A673 (cell line): Measurements from ENCODE around the gene SNED1. TPM values are rescaled to one million over a fixed set of nuclear protein-coding genes. Genes with fewer than 3 reads are reported as not detected.

Source experiments
- BruUV-seq: library from RNA; stranded (reverse); fragments of 400-500 nt; replicated peaks from 2 replicates; lab custom pipeline; 2021; lab: Mats Ljungman, UMichigan
- CTCF ChIA-PET: fragments of 300-600 bp; sonication (Branson Sonifier 250); formaldehyde crosslinking; loops from one replicate; lab custom pipeline; 2022; ENCODE audit warnings: antibody characterized with exemption; lab: Charles Lee
- POLR2A ChIA-PET: fragments of 300-600 bp; sonication (Branson Sonifier 250); formaldehyde crosslinking; loops from one replicate; lab custom pipeline; 2022; ENCODE audit warnings: antibody characterized with exemption; ENCODE audit not compliant: low non-redundant PET; lab: Charles Lee
- DNase-seq: peaks from one replicate; pipeline ENCODE4 v3.0.0-alpha.2; 2015; ENCODE audit warnings: low spot score
- H3K27ac ChIP-seq: fragments of 200-600 bp; sonication (generic); 2 replicates; pipeline ENCODE4 v1.5.1; 2016; ENCODE audit warnings: mixed run types, low read depth, mild to moderate bottlenecking, mixed read lengths, antibody characterized with exemption, low read length; ENCODE audit not compliant: poor library complexity, severe bottlenecking
- H3K27me3 ChIP-seq: fragments of 200-600 bp; sonication (generic); replicated peaks from 2 replicates; pipeline ENCODE4 v1.6.1; 2017; ENCODE audit warnings: mixed run types, low read depth, mild to moderate bottlenecking, mixed read lengths, antibody characterized with exemption, low read length; ENCODE audit not compliant: insufficient read depth, poor library complexity
- H3K36me3 ChIP-seq: fragments of 200-600 bp; sonication (generic); 2 replicates; pipeline ENCODE4 v1.6.1; 2016; ENCODE audit warnings: mixed run types, mild to moderate bottlenecking, mixed read lengths, antibody characterized with exemption, low read length; ENCODE audit not compliant: insufficient read depth, poor library complexity, severe bottlenecking
- H3K4me1 ChIP-seq: fragments of 200-600 bp; sonication (generic); 2 replicates; pipeline ENCODE4 v1.6.1; 2017; ENCODE audit warnings: mixed run types, mild to moderate bottlenecking, mixed read lengths, antibody characterized with exemption, low read length; ENCODE audit not compliant: insufficient read depth, poor library complexity, severe bottlenecking
- H3K4me3 ChIP-seq: fragments of 200-600 bp; sonication (generic); 2 replicates; pipeline ENCODE4 v1.5.1; 2016; ENCODE audit warnings: low read depth, mixed run types, mild to moderate bottlenecking, mixed read lengths, low read length; ENCODE audit not compliant: poor library complexity, severe bottlenecking
- H3K9me3 ChIP-seq: fragments of 200-600 bp; sonication (generic); 2 replicates; pipeline ENCODE4 v1.6.1; 2016; ENCODE audit warnings: mixed run types, low read depth, mild to moderate bottlenecking, mixed read lengths, antibody characterized with exemption, low read length; ENCODE audit not compliant: poor library complexity, severe bottlenecking
- EZH2 ChIP-seq: fragments of 200-600 bp; sonication (generic); IDR thresholded peaks from 2 replicates; pipeline ENCODE4 v1.6.1; 2017; ENCODE audit warnings: borderline replicate concordance, low read depth, mild to moderate bottlenecking, mixed read lengths, antibody characterized with exemption, low read length; ENCODE audit not compliant: poor library complexity, severe bottlenecking
- intact Hi-C: fragments of 100-400 bp; cut with micrococcal nuclease; formaldehyde crosslinking; loops from one replicate; pipeline ENCODE4 v1.10.0; 2022; ENCODE audit not compliant: unreplicated experiment
- total RNA-seq: library from RNA; stranded (reverse); gene quantifications from 2 replicates; pipeline ENCODE4 v1.2.3, GENCODE V29; 2021
- TF ChIP-seq, protein P1 (sequence below): fragments of 300-800, 200-600 bp; sonication (generic); conservative IDR thresholded peaks from 2 replicates; pipeline ENCODE4 v1.5.1; 2017; ENCODE audit warnings: low read depth, mild to moderate bottlenecking, antibody characterized with exemption, low read length, moderate library complexity, mixed read lengths

Gene SNED1
- total RNA-seq, 1 experiment from 2014 or later = 3.0 TPM

GRCh38 chr2:241019441-241020139 is 21.2 kb downstream of the SNED1 start:
- Histone ChIP-seq H3K36me3 (no peaks in the 10 kb centered on the region), H3K4me3 (no peak overlapping the region), H3K9me3 (no peaks in the 10 kb centered on the region), H3K4me1 (no peaks in the 10 kb centered on the region), H3K27ac (no peak overlapping the region), H3K27me3 (no peaks in the 10 kb centered on the region)
- ChIA-PET POLR2A (no interaction called here), CTCF (no interaction called here)
- no TSS peak for BruUV-seq
- TF ChIP-seq EZH2 = no peak
- TF ChIP-seq, protein P1, sequence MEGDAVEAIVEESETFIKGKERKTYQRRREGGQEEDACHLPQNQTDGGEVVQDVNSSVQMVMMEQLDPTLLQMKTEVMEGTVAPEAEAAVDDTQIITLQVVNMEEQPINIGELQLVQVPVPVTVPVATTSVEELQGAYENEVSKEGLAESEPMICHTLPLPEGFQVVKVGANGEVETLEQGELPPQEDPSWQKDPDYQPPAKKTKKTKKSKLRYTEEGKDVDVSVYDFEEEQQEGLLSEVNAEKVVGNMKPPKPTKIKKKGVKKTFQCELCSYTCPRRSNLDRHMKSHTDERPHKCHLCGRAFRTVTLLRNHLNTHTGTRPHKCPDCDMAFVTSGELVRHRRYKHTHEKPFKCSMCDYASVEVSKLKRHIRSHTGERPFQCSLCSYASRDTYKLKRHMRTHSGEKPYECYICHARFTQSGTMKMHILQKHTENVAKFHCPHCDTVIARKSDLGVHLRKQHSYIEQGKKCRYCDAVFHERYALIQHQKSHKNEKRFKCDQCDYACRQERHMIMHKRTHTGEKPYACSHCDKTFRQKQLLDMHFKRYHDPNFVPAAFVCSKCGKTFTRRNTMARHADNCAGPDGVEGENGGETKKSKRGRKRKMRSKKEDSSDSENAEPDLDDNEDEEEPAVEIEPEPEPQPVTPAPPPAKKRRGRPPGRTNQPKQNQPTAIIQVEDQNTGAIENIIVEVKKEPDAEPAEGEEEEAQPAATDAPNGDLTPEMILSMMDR = no peak
- intact Hi-C loops = no loop called here
- no peak for DNase-seq

- Histone ChIP-seq H3K27ac (no peak overlapping the region), H3K4me1 (no peaks in the 10 kb centered on the region), H3K36me3 (no peaks in the 10 kb centered on the region), H3K4me3 (no peak overlapping the region), H3K27me3 (no peaks in the 10 kb centered on the region), H3K9me3 (peaks cover 5% of the 10 kb centered on the region)
- no peak for DNase-seq
- TF ChIP-seq, protein P1 = no peak
- TF ChIP-seq EZH2 = no peak
- intact Hi-C loops = no loop called here
- POLR2A ChIA-PET = no interaction called here
- BruUV-seq = no TSS peak
- CTCF ChIA-PET = no interaction called here
These were observed 21.8 kb downstream of the SNED1 start for GRCh38 chr2:241020201-241020600.

GRCh38 chr2:241020629-241021190 is 22.3 kb downstream of the SNED1 start:
- TF ChIP-seq, protein P1 = no peak
- no peak for TF ChIP-seq EZH2
- intact Hi-C loops = no loop called here
- ChIA-PET CTCF (no interaction called here), POLR2A (no interaction called here)
- no peak for DNase-seq
- H3K9me3 ChIP-seq = peaks cover 10% of the 10 kb centered on the region
- no peaks in the 10 kb centered on the region for H3K4me1 ChIP-seq
- no peaks in the 10 kb centered on the region for H3K36me3 ChIP-seq
- H3K27ac ChIP-seq = no peak overlapping the region
- no peaks in the 10 kb centered on the region for H3K27me3 ChIP-seq
- BruUV-seq = no TSS peak
- H3K4me3 ChIP-seq = no peak overlapping the region
